HG02840 (cell line): ENCODE data around the gene FARP1.
"Not testable (repeated sequence)": the region's sequence is repeated elsewhere in the genome, so short reads cannot be mapped to it uniquely, and the experiment has no call there.

Experiments
- ATAC-seq: cut with Tn5 transposase; IDR thresholded peaks from one replicate; pipeline ENCODE4 v1.9.1; 2021; ENCODE audit warnings: mild to moderate bottlenecking, moderate library complexity, moderate number of reproducible peaks; ENCODE audit not compliant: unreplicated experiment, low FRiP score

Gene FARP1

GRCh38 chr13:98406971-98407370 is 264.1 kb downstream of the FARP1 start:
- ATAC-seq: no peak

GRCh38 chr13:98407575-98407974 is 264.7 kb downstream of the FARP1 start:
- no peak for ATAC-seq

- ATAC-seq: no peak
These were observed 266.4 kb downstream of the FARP1 start for GRCh38 chr13:98409281-98409680.

- ATAC-seq: no peak
These were observed 267.7 kb downstream of the FARP1 start for GRCh38 chr13:98410612-98411011.

- ATAC-seq: no peak
These were observed 268.1 kb downstream of the FARP1 start for GRCh38 chr13:98411013-98411412.

GRCh38 chr13:98411617-98412265 is 268.8 kb downstream of the FARP1 start:
- no peak for ATAC-seq

- not testable (repeated sequence) for ATAC-seq
These were observed 270.4 kb downstream of the FARP1 start for GRCh38 chr13:98413278-98413677.

GRCh38 chr13:98413796-98414195 is 270.9 kb downstream of the FARP1 start:
- no peak for ATAC-seq

- ATAC-seq: no peak
These were observed 272.6 kb downstream of the FARP1 start for GRCh38 chr13:98415326-98416070.

- ATAC-seq: no peak
These were observed 273.5 kb downstream of the FARP1 start for GRCh38 chr13:98416408-98416807.

- no peak for ATAC-seq
These were observed 277.1 kb downstream of the FARP1 start for GRCh38 chr13:98419786-98420553.

- ATAC-seq: no peak
These were observed 277.8 kb downstream of the FARP1 start for GRCh38 chr13:98420554-98421175.

- ATAC-seq: no peak
These were observed 279.2 kb downstream of the FARP1 start for GRCh38 chr13:98422046-98422445.

GRCh38 chr13:98423417-98423816 is 280.5 kb downstream of the FARP1 start:
- no peak for ATAC-seq

GRCh38 chr13:98427331-98427995 is 284.6 kb downstream of the FARP1 start:
- no peak for ATAC-seq

GRCh38 chr13:98428256-98428966 is 285.5 kb downstream of the FARP1 start:
- ATAC-seq: no peak

- no peak for ATAC-seq
These were observed 286.2 kb downstream of the FARP1 start for GRCh38 chr13:98429081-98429480.

- ATAC-seq: no peak
These were observed 286.6 kb downstream of the FARP1 start for GRCh38 chr13:98429531-98429930.

- no peak for ATAC-seq
These were observed 287.3 kb downstream of the FARP1 start for GRCh38 chr13:98429977-98430736.
